Choroid plexus epithelial cell (primary cell): ENCODE measurements around the gene AKR7A2.

Experiments
- DNase-seq: peaks from one replicate; pipeline ENCODE4 v3.0.0-alpha.2; 2010; ENCODE audit warnings: low read depth
- H3K4me3 ChIP-seq: 2 replicates; pipeline ENCODE4 v1.5.1; 2011; ENCODE audit warnings: low read depth, mild to moderate bottlenecking, control low read depth, low read length, moderate library complexity
- TF ChIP-seq, protein P1 (sequence below): conservative IDR thresholded peaks from 2 replicates; pipeline ENCODE4 v1.5.1; 2011; ENCODE audit warnings: low read depth, mild to moderate bottlenecking, control low read depth, inconsistent platforms, low read length, moderate library complexity

The AKR7A2 gene

DNA sequence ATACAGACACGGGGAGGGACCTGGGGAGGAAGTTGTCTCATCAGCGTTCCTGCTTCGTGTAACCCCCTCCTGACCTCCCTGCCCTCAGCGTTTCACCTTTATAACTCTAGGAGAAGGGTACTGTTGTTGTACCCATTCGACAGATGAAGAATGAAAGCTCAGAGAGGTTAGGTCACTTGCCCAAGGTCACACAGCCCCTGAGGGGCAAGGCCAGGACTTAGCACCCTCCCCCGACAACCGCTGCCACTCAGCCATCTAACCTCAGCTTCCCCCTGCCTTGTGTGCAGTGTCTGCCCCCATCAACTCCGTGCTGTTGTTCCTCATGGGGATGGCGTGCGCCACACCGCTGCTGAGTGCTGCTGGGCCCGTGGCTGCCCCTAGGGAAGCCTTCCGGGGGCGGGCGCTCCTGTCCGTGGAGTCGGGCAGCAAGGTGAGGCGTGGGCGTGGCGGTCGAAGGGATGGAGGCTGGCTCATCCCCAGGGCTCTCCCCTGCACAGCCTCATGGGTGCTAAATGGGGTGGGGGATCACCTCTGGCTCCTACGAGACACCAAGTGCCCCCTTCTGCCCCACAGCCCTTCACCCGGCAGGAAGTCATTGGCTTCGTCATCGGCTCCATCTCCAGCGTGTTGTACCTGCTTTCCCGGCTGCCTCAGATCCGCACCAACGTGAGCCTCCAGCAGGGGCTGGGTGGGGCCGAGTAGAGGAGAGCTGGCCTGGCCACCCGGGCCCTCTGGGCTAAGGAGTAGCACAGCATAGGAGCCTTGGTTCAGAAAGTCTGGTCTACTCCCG is 14.2 kb upstream of the AKR7A2 start:
- no peak overlapping the region for H3K4me3 ChIP-seq
- TF ChIP-seq, protein P1, sequence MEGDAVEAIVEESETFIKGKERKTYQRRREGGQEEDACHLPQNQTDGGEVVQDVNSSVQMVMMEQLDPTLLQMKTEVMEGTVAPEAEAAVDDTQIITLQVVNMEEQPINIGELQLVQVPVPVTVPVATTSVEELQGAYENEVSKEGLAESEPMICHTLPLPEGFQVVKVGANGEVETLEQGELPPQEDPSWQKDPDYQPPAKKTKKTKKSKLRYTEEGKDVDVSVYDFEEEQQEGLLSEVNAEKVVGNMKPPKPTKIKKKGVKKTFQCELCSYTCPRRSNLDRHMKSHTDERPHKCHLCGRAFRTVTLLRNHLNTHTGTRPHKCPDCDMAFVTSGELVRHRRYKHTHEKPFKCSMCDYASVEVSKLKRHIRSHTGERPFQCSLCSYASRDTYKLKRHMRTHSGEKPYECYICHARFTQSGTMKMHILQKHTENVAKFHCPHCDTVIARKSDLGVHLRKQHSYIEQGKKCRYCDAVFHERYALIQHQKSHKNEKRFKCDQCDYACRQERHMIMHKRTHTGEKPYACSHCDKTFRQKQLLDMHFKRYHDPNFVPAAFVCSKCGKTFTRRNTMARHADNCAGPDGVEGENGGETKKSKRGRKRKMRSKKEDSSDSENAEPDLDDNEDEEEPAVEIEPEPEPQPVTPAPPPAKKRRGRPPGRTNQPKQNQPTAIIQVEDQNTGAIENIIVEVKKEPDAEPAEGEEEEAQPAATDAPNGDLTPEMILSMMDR = no peak
- no peak for DNase-seq

DNA sequence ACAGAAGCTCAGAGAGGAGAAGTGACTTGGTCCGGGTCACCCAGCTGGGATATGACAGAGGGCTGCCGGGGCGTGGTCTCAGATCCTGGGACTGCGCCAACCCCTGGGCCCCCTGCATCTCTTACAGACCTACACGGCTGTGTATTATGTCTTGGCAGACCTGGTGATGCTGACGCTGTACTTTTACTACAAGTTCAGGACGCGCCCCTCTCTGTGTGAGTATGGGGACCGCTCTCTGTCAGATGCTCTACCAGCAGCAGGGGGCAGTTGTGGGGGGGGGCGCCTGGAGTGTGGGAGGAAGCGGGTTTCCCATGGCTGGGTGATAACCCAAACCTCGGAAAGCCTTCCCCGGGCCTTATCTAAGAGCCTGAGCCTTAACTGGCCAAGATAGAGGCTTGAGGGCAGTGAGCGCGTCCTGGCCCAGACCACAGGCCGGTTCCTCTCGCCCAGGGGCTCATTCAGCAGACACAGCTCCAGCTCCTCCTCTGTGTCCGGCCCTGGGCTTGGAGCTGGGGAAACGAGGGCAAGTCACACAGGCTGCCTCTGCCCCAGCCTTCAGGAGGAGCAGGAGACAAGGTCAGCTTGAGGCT is 13.5 kb upstream of the AKR7A2 start:
- no peak for DNase-seq
- no peak overlapping the region for H3K4me3 ChIP-seq
- TF ChIP-seq, protein P1 = no peak

DNA sequence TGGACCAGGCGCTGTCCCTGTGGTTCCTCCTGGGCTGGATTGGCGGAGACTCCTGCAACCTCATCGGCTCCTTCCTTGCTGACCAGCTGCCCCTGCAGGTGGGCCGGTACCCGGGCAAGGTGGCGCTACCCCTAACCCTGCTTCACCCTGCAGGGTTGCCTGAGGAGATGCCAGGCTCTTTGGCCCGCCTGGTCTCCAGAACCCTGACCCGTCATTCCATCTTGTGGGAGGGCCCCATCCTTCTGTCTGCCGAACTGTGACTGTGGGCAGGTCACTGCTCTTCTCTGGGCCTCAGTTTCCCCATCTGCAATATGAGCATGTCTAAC is 12.7 kb upstream of the AKR7A2 start:
- TF ChIP-seq, protein P1 = no peak
- H3K4me3 ChIP-seq = no peak overlapping the region
- DNase-seq = no peak

DNA sequence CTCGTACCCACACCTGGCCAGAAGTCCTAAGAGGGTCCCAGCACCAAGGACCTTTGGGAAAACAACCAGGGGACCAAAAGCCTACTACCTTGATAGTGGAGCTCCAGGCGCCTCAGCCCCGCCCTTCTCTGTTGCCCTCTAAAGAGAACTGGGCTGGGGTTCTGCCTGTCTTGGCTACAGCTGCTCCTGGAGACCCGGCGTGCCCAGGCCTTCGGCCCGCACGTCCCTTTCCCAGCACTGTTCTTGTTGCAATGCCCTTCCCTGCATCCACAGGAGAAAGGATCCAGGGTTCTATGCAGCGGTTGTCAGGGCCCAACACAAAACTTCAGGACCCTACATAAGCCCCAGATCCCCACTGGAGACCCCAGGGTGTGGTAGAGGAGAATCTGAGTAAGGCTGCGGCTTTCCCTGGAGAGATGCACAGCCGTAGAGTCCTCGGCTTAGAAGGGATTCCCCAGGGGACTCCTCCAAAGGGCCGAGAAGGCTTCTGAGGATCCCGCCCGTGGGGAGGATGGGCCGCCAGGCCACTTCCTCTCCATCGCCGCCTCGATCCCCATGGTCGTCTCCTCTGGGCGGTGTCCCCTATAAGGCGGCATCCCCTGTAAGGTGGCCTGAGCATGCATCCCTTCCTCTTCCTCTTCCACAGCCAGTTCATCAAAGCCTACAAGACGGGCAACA is 12.2 kb upstream of the AKR7A2 start:
- no peak for DNase-seq
- no peak overlapping the region for H3K4me3 ChIP-seq
- TF ChIP-seq, protein P1 = no peak

DNA sequence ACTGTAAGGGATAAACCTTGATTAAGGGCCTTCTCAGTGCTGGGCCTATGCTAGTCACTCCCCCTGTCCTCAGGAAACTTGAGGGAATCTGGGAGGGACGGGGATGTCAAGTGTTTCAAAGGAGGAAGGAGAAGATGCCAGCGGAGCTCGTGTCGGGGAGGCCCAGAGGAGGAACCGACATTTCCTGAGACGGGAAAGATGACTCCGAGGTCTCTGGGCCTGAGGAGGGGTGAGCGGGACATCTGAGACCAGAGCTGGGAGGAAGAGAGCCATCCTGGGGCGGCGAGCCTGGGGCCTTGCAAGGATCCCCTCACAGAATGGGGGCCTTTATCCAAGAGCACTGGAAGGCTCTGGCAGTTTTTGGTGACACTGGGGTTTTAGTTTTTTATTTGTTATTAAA is 10.5 kb upstream of the AKR7A2 start:
- DNase-seq = no peak
- TF ChIP-seq, protein P1 = no peak

DNA sequence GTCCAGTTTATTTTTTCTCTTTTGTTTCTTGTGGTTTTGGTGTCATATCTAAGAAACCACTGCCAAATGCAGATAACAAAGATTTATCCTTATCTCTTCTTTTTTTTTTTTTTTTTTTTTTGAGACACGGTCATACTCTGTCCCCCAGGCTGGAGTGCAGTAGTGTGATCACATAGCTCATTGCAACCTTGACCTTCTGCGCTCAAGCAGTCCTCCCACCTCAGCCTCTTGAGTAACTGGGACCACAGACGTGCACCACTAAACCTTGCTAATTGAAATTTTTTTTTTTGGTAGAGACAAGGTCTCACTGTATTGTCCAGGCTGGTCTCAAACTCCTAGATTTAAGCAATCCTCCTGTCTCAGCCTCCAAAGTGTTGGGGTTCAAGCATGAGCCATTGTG is 9.1 kb upstream of the AKR7A2 start:
- no peak overlapping the region for H3K4me3 ChIP-seq
- no peak for DNase-seq
- TF ChIP-seq, protein P1 = no peak

More for the DNA sequence above, 10.5 kb upstream of the AKR7A2 start:
- H3K4me3 ChIP-seq = no peak overlapping the region

DNA sequence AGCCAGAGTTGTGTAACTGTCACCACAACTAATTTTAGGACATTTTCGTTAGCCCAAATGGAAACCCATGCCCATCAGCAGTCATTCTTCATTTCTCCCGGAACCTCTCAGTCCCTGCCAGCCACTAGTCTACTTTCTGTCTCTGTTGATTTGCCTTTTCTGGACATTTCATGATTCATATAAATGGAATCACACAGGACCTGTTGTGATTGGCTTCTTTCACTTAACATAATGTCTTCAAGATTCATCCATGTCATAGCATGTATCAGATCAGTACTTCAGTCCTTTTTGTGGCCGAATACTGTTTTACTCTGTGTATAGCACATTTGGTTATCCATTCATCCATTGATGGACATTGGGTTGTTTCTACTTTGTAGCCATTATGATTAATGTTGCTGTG is 7.3 kb upstream of the AKR7A2 start:
- H3K4me3 ChIP-seq = no peak overlapping the region
- no peak for DNase-seq
- TF ChIP-seq, protein P1 = no peak
